OCI-LY7 (cell line): ENCODE results near the gene SLX4IP.

Source experiments
- CTCF ChIP-seq: fragments of 200-600 bp; sonication (generic); conservative IDR thresholded peaks from 2 replicates; pipeline ENCODE4 v1.5.1; 2014; ENCODE audit warnings: mild to moderate bottlenecking, antibody characterized with exemption, low read length, moderate library complexity, mixed read lengths
- EZH2phosphoT487 ChIP-seq: fragments of 200-600 bp; sonication (generic); IDR thresholded peaks from 2 replicates; pipeline ENCODE4 v1.6.1; 2018; ENCODE audit warnings: low read depth, borderline replicate concordance, mild to moderate bottlenecking, mixed run types, antibody characterized with exemption, low read length, moderate library complexity, mixed read lengths

DNA sequence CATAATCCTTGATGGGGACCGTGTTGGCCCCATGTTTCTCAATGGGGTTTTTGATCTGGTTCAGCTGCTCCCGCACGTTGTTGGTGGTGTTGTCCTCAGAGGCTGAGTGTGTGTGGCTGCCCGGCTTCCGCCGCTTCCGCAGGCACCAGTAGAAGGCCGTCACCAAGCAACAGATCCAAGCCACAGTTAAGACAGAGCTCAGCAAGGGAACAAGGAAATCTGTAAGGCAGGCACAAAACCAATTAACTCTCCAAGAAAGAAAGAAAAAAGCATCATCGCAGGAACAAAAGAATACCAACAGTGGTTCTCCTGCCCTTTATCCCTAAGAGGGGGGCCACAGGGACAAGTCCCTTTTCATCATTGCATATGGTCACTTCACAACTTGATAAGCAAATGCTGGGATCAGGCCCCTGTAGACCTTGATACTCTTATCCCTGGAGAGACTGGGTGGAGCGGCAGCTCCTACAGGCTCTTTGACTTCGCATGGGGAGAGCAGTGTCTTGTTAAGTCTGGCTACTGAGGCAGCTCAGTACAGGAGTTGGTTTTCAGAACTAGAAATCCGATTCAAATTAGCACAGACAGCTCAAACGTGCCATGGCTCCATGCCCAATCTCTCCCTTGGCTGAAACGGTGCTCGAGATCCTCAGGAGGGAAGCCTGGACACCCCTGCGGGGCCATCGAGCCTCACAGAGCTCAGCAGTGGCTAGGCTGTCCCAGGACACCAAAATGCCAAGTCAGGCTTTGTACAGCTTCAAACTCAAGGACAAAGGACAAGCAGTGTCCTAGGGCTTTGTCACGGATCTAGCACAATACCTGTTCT, 204.8 kb downstream of the SLX4IP start:
- TF ChIP-seq CTCF: no peak
- TF ChIP-seq EZH2phosphoT487: no peak
